SK-N-SH treated with all-trans-retinoic acid at 6 μM for 48 hours (cell line): Measurements from ENCODE around the gene CCM2.

Experiments used
- ARNTL ChIP-seq: fragments of 450-650 bp; formaldehyde crosslinking; IDR thresholded peaks from 2 replicates; pipeline ENCODE4 v1.5.0; 2020; ENCODE audit warnings: low read depth, mild to moderate bottlenecking, moderate library complexity, borderline replicate concordance
- BACH2 ChIP-seq: fragments of 250-450 bp; sonication (Bioruptor Pico); IDR thresholded peaks from 2 replicates; pipeline ENCODE4 v1.9.0; 2021; ENCODE audit warnings: mild to moderate bottlenecking, borderline replicate concordance
- CREB5 ChIP-seq: fragments of 250-450 bp; sonication (Bioruptor Pico); IDR thresholded peaks from 2 replicates; pipeline ENCODE4 v1.5.1; 2020; ENCODE audit warnings: low read depth, mild to moderate bottlenecking, moderate library complexity
- CSDC2 ChIP-seq: fragments of 250-450 bp; sonication (Bioruptor Pico); IDR thresholded peaks from 2 replicates; pipeline ENCODE4 v1.5.0; 2020; ENCODE audit warnings: mild to moderate bottlenecking, moderate library complexity
- TSHZ2 ChIP-seq: fragments of 250-450 bp; sonication (Bioruptor Pico); IDR thresholded peaks from 2 replicates; pipeline ENCODE4 v1.5.0; 2020; ENCODE audit warnings: mild to moderate bottlenecking, moderate library complexity
- ZFP30 ChIP-seq: fragments of 450-650 bp; formaldehyde crosslinking; IDR thresholded peaks from 2 replicates; pipeline ENCODE4 v1.5.0; 2022; ENCODE audit warnings: mild to moderate bottlenecking, moderate library complexity
- ZNF70 ChIP-seq: fragments of 450-650 bp; formaldehyde crosslinking; IDR thresholded peaks from 2 replicates; pipeline ENCODE4 v1.5.0; 2020; ENCODE audit warnings: mild to moderate bottlenecking, moderate library complexity

- TF ChIP-seq BACH2 (no peak), ZNF70 (CRISPR knock-in tag) (no peak), ZFP30 (CRISPR knock-in tag) (no peak), CSDC2 (no peak), TSHZ2 (CRISPR knock-in tag) (no peak), CREB5 (CRISPR knock-in tag) (no peak), ARNTL (CRISPR knock-in tag) (no peak)
Observed at GRCh38 chr7:45080265-45080957, 80.4 kb downstream of the CCM2 start.
